ENCODE measurements around the gene C16orf92.

DNA sequence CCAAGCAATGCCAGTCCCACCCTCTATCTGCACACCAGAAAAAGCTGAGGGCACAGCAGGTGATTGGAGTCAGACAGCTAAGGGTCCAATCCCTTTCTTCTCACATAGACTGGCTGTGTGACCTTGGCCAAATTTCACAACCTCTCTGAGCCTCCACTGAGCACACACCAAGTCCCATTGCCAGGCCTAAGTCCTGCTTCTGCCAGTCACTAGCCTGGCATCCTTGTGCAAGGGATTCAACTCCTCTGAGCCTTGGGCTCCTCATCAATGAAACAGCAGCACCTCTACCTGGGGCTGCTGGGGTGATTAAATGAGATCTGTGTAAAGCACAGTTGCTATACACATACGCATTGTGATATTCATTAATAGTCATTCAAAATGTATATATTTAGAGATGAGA, 23.6 kb downstream of the C16orf92 start:
- TF ChIP-seq POLR2A (IDR thresholded peaks at IDR 0.05) = no peak
- TF ChIP-seq, protein P1, sequence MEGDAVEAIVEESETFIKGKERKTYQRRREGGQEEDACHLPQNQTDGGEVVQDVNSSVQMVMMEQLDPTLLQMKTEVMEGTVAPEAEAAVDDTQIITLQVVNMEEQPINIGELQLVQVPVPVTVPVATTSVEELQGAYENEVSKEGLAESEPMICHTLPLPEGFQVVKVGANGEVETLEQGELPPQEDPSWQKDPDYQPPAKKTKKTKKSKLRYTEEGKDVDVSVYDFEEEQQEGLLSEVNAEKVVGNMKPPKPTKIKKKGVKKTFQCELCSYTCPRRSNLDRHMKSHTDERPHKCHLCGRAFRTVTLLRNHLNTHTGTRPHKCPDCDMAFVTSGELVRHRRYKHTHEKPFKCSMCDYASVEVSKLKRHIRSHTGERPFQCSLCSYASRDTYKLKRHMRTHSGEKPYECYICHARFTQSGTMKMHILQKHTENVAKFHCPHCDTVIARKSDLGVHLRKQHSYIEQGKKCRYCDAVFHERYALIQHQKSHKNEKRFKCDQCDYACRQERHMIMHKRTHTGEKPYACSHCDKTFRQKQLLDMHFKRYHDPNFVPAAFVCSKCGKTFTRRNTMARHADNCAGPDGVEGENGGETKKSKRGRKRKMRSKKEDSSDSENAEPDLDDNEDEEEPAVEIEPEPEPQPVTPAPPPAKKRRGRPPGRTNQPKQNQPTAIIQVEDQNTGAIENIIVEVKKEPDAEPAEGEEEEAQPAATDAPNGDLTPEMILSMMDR (IDR thresholded peaks at IDR 0.05) = no peak
